Epithelial cell of umbilical artery (primary cell): ENCODE data around the gene ZBTB32. TPM values are rescaled to one million over a fixed set of nuclear protein-coding genes. Genes with fewer than 3 reads are reported as not detected.

Experiments
- total RNA-seq: library from RNA; depleted of rRNA; stranded (reverse); fragments of >200 nt; gene quantifications from 2 replicates; pipeline ENCODE4 v1.2.3, GENCODE V29; 2014

Gene ZBTB32, protein sequence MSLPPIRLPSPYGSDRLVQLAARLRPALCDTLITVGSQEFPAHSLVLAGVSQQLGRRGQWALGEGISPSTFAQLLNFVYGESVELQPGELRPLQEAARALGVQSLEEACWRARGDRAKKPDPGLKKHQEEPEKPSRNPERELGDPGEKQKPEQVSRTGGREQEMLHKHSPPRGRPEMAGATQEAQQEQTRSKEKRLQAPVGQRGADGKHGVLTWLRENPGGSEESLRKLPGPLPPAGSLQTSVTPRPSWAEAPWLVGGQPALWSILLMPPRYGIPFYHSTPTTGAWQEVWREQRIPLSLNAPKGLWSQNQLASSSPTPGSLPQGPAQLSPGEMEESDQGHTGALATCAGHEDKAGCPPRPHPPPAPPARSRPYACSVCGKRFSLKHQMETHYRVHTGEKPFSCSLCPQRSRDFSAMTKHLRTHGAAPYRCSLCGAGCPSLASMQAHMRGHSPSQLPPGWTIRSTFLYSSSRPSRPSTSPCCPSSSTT
- total RNA-seq = not detected in 2 replicates

GRCh38 chr19:35704218-35704617 is at the start of gene ZBTB32:
Gene ZBTB32, plus strand, starts transcription at chr19:35704558. Its CDS starts 10,069 bp downstream, at chr19:35714627.

DNA sequence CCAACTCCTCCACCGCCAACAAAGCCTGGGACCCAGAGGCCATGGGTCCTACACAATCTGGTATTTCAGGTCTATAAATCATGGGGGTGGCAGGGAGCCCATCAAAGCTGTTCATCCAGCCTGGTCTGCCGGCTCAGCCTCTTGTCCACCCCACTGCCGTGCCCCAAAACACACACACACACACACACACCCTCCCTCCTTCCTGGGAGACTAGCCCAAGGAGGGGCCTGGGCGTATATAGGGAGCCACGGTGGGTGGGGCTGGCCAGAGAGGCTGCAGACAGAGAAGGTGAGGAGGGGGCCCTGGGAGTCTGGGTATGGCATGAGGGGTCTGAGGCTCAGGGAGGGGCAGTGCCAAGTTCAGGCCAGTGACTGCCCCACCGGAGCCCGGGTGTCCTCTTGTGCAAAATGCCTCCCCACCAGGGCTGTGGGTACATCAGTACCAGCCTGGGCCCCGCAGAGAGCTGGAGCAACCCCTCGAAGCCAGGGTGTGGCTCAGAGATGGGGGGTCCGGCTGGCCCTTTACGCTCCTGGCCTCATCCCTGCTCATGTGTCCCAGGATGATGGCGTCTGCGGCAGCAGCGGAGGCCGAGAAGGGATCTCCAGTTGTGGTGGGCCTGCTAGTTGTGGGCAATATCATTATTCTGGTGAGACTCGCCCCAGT is 38.0 kb upstream of the ZBTB32 start, which contains the start of gene UPK1A:
TSS of gene UPK1A (plus strand) at position 267 of the 663 bp plus-strand sequence. CDS start at position 563, 296 bp downstream.

DNA sequence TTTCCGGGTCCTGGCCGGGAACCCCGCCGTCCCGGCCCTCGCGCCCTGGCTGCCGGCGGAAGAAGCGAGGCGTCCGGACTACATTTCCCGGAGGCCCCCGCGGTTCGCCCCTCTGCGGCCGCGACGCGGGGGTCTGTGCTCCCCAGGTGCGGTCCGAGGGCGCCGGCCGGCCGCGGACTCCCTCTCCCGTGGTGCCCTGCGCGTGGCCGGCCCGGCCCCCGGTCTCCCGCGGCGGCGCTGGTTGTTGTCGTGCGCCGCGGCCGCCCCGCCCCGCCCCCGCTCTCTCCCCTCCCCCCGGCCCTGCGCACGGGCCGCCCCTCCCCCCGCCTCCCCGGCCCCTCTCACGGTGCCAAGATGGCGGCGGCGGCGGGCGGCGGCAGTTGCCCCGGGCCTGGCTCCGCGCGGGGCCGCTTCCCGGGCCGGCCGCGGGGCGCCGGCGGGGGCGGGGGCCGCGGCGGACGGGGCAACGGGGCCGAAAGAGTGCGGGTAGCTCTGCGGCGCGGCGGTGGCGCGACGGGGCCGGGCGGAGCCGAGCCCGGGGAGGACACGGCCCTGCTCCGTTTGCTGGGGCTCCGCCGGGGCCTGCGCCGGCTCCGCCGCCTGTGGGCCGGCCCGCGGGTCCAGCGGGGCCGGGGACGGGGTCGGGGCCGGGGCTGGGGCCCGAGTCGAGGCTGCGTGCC is 13.4 kb downstream of the ZBTB32 start, which contains the start of gene KMT2B:
TSS of gene KMT2B (plus strand) at position 339 of the 680 bp plus-strand sequence. CDS start at position 355, 16 bp downstream.

DNA sequence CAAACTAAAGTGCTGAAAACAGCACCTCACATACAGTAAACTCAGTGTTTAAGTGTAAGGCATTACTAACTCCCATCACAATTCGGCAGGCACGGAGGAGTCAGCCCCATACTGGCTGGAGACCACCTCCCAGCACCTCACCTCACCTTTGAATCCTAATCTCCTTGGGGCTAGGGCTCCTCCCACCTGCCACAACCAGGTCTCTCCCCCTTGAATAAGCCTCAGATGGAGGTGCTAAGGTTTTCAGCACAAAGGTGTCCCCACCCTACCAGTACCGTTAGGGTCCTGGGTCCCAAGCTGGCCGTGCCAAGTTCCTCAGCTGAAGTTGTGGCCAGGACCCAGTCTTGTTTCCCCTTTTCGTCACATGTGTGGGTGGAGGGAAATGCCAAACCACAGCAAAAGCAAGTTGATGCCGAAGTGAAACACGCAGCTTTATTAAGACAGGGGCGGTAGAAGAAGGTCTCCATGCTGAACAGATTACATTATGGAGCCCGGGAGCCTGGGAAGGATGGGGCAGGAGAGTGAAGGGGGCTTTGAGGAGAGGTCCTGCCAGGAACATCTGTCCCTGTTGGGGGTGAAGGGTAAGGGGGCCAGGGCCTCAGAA is 37.9 kb downstream of the ZBTB32 start, which contains the start of gene IGFLR1:
TSS of gene IGFLR1 (minus strand) at position 332 of the 604 bp plus-strand sequence. CDS start 1,272 bp downstream, outside the sequence.

GRCh38 chr19:35745328-35746086 is 41.1 kb downstream of the ZBTB32 start, which contains the start of the genes PSENEN and U2AF1L4:
Gene PSENEN, plus strand, starts transcription at chr19:35745651. Its CDS starts 280 bp downstream, at chr19:35745931.
Gene U2AF1L4, minus strand, starts transcription at chr19:35745418. Its CDS starts 27 bp downstream, at chr19:35745391.

DNA sequence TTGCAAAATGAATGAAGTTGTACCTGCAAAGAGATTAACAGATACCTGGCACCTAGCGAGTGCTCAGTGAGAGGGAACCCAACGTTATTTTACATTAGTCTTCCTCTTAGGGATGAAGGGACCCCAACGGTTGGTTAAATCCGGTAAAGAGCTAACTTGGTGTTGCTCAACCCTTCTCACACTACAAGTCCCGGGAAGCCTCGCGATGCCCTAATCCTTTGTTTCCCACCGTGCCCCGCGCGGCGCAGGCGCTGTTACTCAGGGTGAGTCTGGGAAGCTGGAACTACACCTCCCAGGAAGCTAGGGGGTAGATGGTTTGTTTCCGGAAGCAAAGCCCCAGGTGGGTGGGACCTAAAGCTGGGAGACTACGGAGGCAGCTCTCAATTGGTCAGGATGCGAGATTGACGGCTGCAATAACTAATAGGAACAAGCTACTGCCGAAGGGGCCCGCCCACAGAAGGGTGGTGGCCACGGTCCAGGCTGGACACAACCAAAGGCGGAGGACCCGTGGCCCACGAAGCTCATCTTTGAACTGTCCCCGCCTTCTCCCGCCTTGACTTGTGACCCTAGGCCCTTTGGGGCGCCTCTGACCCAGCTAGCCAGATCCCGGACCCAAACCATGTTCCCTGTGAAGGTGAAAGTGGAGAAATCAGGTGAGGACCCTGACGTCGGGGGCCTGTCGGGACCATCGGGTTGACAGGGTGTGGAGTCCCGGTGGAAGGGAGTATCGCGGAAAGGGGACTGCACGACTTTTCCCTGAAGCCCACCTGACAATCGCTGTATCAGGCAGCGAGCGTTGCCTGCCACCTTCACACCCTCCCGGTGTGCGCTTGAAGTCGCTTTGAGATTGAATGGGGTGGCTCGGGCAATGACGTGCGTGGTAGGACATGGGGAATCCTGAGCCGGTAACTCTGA is 44.0 kb downstream of the ZBTB32 start, which contains the start of gene LIN37:
TSS of gene LIN37 (plus strand) at position 471 of the 915 bp plus-strand sequence. CDS start at position 620, 149 bp downstream.

GRCh38 chr19:35756377-35757230 is 52.2 kb downstream of the ZBTB32 start, which contains the start of gene HSPB6:
Gene HSPB6, minus strand, starts transcription at chr19:35757029. Its CDS starts 21 bp downstream, at chr19:35757008.

GRCh38 chr19:35757749-35758608 is 53.6 kb downstream of the ZBTB32 start, which contains the start of gene PROSER3:
Gene PROSER3, plus strand, starts transcription at chr19:35758176. Its CDS starts 40 bp downstream, at chr19:35758216.

Other genes with a start within 250 kb of the ZBTB32 start
- not detected in 2 replicates for gene KRTDAP, start 214.1 kb upstream of the ZBTB32 start, total RNA-seq
- gene DMKN, start 190.9 kb upstream of the ZBTB32 start, total RNA-seq = not detected in 2 replicates
- gene SBSN, start 176.2 kb upstream of the ZBTB32 start, total RNA-seq = not detected in 2 replicates
- gene GAPDHS, start 171.1 kb upstream of the ZBTB32 start, total RNA-seq = not detected in 2 replicates
- gene TMEM147, start 158.9 kb upstream of the ZBTB32 start, total RNA-seq = 72.6 and 78.6 TPM in 2 replicates
- gene ATP4A, start 140.9 kb upstream of the ZBTB32 start, total RNA-seq = not detected in 2 replicates
- not detected in 2 replicates for gene PMIS2, start 118.4 kb upstream of the ZBTB32 start, total RNA-seq
- gene HAUS5, start 91.8 kb upstream of the ZBTB32 start, total RNA-seq = 6.8 and 9.9 TPM in 2 replicates
- 48.3 and 53.3 TPM in 2 replicates for gene RBM42, start 75.5 kb upstream of the ZBTB32 start, total RNA-seq
- 0.30 TPM in 1 of 2 replicates, not detected in the other for gene ETV2, start 62.8 kb upstream of the ZBTB32 start, total RNA-seq
- gene COX6B1, start 56.2 kb upstream of the ZBTB32 start, total RNA-seq = 282 and 403 TPM in 2 replicates
- gene UPK1A, start 38.0 kb upstream of the ZBTB32 start, total RNA-seq = not detected in 2 replicates
- 3.6 and 7.0 TPM in 2 replicates for gene KMT2B, start 13.4 kb downstream of the ZBTB32 start, total RNA-seq
- 0.91 and 4.2 TPM in 2 replicates for gene IGFLR1, start 37.9 kb downstream of the ZBTB32 start, total RNA-seq
- gene U2AF1L4, start 40.9 kb downstream of the ZBTB32 start, total RNA-seq = 3.9 and 14.0 TPM in 2 replicates
- 14.0 and 15.2 TPM in 2 replicates for gene PSENEN, start 41.1 kb downstream of the ZBTB32 start, total RNA-seq
- 5.2 and 9.0 TPM in 2 replicates for gene LIN37, start 44.0 kb downstream of the ZBTB32 start, total RNA-seq
- 0.65 and 3.0 TPM in 2 replicates for gene HSPB6, start 52.5 kb downstream of the ZBTB32 start, total RNA-seq
- gene PROSER3, start 53.6 kb downstream of the ZBTB32 start, total RNA-seq = 2.6 and 4.0 TPM in 2 replicates
- gene ARHGAP33, start 71.0 kb downstream of the ZBTB32 start, total RNA-seq = 2.6 and 4.0 TPM in 2 replicates
- gene PRODH2, start 108.3 kb downstream of the ZBTB32 start, total RNA-seq = not detected in 2 replicates
- gene NPHS1, start 147.9 kb downstream of the ZBTB32 start, total RNA-seq = not detected in 2 replicates
- 0.15 TPM in 1 of 2 replicates, not detected in the other for gene KIRREL2, start 152.4 kb downstream of the ZBTB32 start, total RNA-seq
- gene APLP1, start 164.0 kb downstream of the ZBTB32 start, total RNA-seq = 1.2 and 5.5 TPM in 2 replicates
- gene NFKBID, start 196.0 kb downstream of the ZBTB32 start, total RNA-seq = 1.6 and 17.5 TPM in 2 replicates
- not detected in 2 replicates for gene HCST, start 198.0 kb downstream of the ZBTB32 start, total RNA-seq
- gene TYROBP, start 203.7 kb downstream of the ZBTB32 start, total RNA-seq = not detected in 2 replicates
- 1.3 and 2.4 TPM in 2 replicates for gene LRFN3, start 231.8 kb downstream of the ZBTB32 start, total RNA-seq